ENCODE results near the gene ZNF407.

ZNF407 gene

DNA sequence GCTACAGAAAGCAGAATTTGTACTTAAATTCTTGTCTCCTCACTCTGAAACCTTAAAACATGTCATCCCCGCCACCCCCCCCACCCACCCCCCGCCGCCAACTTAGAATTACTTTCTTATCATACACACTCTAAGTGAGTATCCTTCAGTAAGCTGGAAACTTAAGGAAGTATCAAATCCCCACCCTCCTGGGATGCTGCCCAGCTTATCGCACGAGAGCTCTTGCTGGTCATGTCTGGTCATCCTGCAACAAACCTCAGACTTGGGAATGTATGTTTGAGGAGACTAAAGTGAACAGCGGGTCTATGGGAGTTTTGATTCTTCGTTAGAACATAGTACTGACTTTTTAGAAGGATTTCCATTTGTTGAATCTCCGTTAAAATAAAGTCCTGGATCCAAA is 408.0 kb downstream of the ZNF407 start:
- Mint-ChIP-seq H3K9me3 (no peaks in the 10 kb centered on the region), H3K4me1 (no peaks in the 10 kb centered on the region), H3K36me3 (ENCODE audit: insufficient read depth) (no peaks in the 10 kb centered on the region), H3K4me3 (no peak overlapping the region), H3K27me3 (no peaks in the 10 kb centered on the region), H3K27ac (ENCODE audit: low read depth) (no peak overlapping the region)
- DNase-seq (ENCODE audit: low spot score in 2 of 2) (no peak), ATAC-seq (replicated peaks; ENCODE audit: extremely low read depth, poor library complexity, severe bottlenecking) (no peak)

DNA sequence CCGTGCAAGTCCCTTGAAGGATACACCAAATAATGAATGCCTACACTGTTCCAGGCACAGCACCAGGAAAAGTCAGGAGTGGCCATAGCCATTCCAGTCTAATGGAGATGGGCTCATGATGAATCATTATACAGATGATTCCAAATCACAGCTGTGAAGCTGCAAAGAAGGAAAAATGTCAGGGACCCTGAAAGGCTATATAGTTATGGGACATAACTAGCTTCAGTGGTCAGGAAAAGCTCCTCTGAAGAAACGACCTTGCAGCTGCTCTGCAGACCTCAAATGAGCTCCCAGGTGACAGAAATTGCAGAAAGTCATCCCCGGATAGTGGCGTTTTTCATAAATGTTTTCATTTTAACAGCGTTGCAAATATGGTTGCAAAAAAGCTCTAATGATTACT is 410.5 kb downstream of the ZNF407 start:
- DNase-seq (ENCODE audit: low spot score in 2 of 2): no peak
- ATAC-seq (replicated peaks; ENCODE audit: extremely low read depth, poor library complexity, severe bottlenecking): no peak
- H3K9me3 Mint-ChIP-seq: no peaks in the 10 kb centered on the region
- H3K4me1 Mint-ChIP-seq: peaks cover 5% of the 10 kb centered on the region
- no peaks in the 10 kb centered on the region for H3K36me3 Mint-ChIP-seq (ENCODE audit: insufficient read depth)
- no peaks in the 10 kb centered on the region for H3K27me3 Mint-ChIP-seq
- no peak overlapping the region for H3K27ac Mint-ChIP-seq (ENCODE audit: low read depth)
- no peak overlapping the region for H3K4me3 Mint-ChIP-seq

DNA sequence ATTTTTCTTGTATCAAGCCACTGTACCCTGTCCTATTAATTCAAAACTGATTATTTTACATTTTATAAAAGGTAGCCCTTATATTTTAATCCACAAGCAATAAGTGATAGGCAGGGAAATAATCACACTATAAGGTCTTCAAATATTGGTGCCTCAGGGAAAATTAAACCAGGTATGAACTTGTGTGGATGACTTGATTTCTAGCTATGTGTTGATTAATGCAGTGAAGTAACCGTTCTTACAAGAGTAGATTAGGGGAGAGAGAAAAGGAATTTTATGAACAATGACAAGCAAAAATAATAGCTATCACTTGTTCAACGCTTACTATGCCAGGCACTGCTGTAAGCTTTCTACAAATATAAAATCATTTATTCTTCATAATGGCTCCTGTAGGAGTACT is 411.6 kb downstream of the ZNF407 start:
- Mint-ChIP-seq H3K4me3 (no peak overlapping the region), H3K36me3 (ENCODE audit: insufficient read depth) (peaks cover under 1% of the 10 kb centered on the region), H3K27ac (ENCODE audit: low read depth) (no peak overlapping the region), H3K4me1 (peaks cover 12% of the 10 kb centered on the region), H3K9me3 (no peaks in the 10 kb centered on the region), H3K27me3 (no peaks in the 10 kb centered on the region)
- DNase-seq (ENCODE audit: low spot score in 2 of 2) (no peak), ATAC-seq (replicated peaks; ENCODE audit: extremely low read depth, poor library complexity, severe bottlenecking) (no peak)

- H3K4me1 Mint-ChIP-seq: peaks cover 15% of the 10 kb centered on the region
- no peak overlapping the region for H3K27ac Mint-ChIP-seq (ENCODE audit: low read depth)
- no peaks in the 10 kb centered on the region for H3K27me3 Mint-ChIP-seq
- DNase-seq (ENCODE audit: low spot score in 2 of 2) (no peak), ATAC-seq (replicated peaks; ENCODE audit: extremely low read depth, poor library complexity, severe bottlenecking) (no peak)
- no peak overlapping the region for H3K4me3 Mint-ChIP-seq
- H3K36me3 Mint-ChIP-seq (ENCODE audit: insufficient read depth): peaks cover 2% of the 10 kb centered on the region
- H3K9me3 Mint-ChIP-seq: no peaks in the 10 kb centered on the region
Observed at GRCh38 chr18:75009878-75010277, 412.2 kb downstream of the ZNF407 start.

DNA sequence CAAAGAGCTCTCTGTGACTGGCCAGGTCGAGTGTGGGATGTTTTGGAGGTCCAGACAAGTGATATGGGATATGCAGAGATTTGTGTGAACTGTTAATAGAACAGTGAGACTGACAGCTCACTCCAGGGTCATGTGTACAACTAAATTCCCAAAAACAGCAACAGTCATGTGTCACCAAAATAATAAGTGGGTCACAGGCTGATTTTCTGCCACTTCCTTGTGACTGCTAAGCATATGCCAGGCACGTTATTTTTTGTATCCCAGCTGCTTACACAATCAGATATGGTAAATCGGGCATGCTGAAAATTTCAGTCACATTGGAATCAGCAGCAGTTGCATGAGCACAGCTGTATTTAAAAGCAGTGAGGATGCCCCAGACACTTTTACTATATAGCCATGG is 412.6 kb downstream of the ZNF407 start:
- Mint-ChIP-seq H3K9me3 (no peaks in the 10 kb centered on the region), H3K27me3 (no peaks in the 10 kb centered on the region), H3K27ac (ENCODE audit: low read depth) (no peak overlapping the region), H3K4me1 (peaks cover 15% of the 10 kb centered on the region), H3K4me3 (no peak overlapping the region), H3K36me3 (ENCODE audit: insufficient read depth) (peaks cover 2% of the 10 kb centered on the region)
- DNase-seq (ENCODE audit: low spot score in 2 of 2) (no peak), ATAC-seq (replicated peaks; ENCODE audit: extremely low read depth, poor library complexity, severe bottlenecking) (no peak)

- Mint-ChIP-seq H3K27ac (ENCODE audit: low read depth) (no peak overlapping the region), H3K4me1 (peaks cover 15% of the 10 kb centered on the region), H3K9me3 (no peaks in the 10 kb centered on the region), H3K4me3 (no peak overlapping the region), H3K36me3 (ENCODE audit: insufficient read depth) (peaks cover 2% of the 10 kb centered on the region), H3K27me3 (no peaks in the 10 kb centered on the region)
- ATAC-seq (replicated peaks; ENCODE audit: extremely low read depth, poor library complexity, severe bottlenecking) (no peak), DNase-seq (ENCODE audit: low spot score in 2 of 2) (no peak)
Observed at GRCh38 chr18:75010689-75011088, 413.0 kb downstream of the ZNF407 start.

- Mint-ChIP-seq H3K9me3 (no peaks in the 10 kb centered on the region), H3K27me3 (no peaks in the 10 kb centered on the region)
- no peak for ATAC-seq (replicated peaks; ENCODE audit: extremely low read depth, poor library complexity, severe bottlenecking)
Observed at GRCh38 chr18:75016025-75016717, 418.5 kb downstream of the ZNF407 start.

GRCh38 chr18:75023473-75023872 is 425.8 kb downstream of the ZNF407 start:
- H3K27me3 Mint-ChIP-seq: no peaks in the 10 kb centered on the region
- H3K4me1 Mint-ChIP-seq: peaks cover 27% of the 10 kb centered on the region
- no peaks in the 10 kb centered on the region for H3K9me3 Mint-ChIP-seq
- no peak for DNase-seq (ENCODE audit: low spot score in 2 of 2)
- no peak for ATAC-seq (replicated peaks; ENCODE audit: extremely low read depth, poor library complexity, severe bottlenecking)
- H3K27ac Mint-ChIP-seq (ENCODE audit: low read depth): no peak overlapping the region
- no peak overlapping the region for H3K4me3 Mint-ChIP-seq
- no peaks in the 10 kb centered on the region for H3K36me3 Mint-ChIP-seq (ENCODE audit: insufficient read depth)

More at GRCh38 chr18:75016025-75016717, 418.5 kb downstream of the ZNF407 start:
- Mint-ChIP-seq H3K36me3 (ENCODE audit: insufficient read depth) (peaks cover 2% of the 10 kb centered on the region), H3K4me3 (no peak overlapping the region), H3K27ac (ENCODE audit: low read depth) (no peak overlapping the region), H3K4me1 (peaks cover 15% of the 10 kb centered on the region)
- DNase-seq (ENCODE audit: low spot score in 2 of 2): no peak

DNA sequence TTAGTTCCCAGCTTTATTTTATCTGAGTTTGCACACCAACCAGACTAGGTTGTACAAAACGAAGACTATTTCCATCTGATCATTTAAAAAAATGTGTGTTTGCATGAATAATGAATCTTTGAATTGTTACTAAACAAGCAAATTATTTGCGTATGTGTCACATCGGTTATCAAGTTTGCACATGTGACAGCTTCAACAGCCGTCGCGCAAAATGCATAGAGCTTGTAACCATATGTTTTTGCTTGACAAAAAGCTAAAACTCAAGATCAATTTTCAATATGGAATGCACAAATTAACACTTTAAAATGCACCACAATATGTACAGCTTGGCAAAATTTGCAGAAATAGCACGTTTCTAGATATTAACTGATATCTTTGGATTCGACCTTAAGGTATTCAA is 427.2 kb downstream of the ZNF407 start:
- ATAC-seq (replicated peaks; ENCODE audit: extremely low read depth, poor library complexity, severe bottlenecking): no peak
- peaks cover 2% of the 10 kb centered on the region for H3K36me3 Mint-ChIP-seq (ENCODE audit: insufficient read depth)
- H3K4me3 Mint-ChIP-seq: no peak overlapping the region
- H3K9me3 Mint-ChIP-seq: no peaks in the 10 kb centered on the region
- peaks cover 37% of the 10 kb centered on the region for H3K4me1 Mint-ChIP-seq
- no peak for DNase-seq (ENCODE audit: low spot score in 2 of 2)
- peak overlapping the region; percentile 25 for H3K27ac Mint-ChIP-seq (ENCODE audit: low read depth)
- no peaks in the 10 kb centered on the region for H3K27me3 Mint-ChIP-seq

- Mint-ChIP-seq H3K27me3 (no peaks in the 10 kb centered on the region), H3K4me3 (peak overlapping the region; percentile 51), H3K4me1 (peaks cover 42% of the 10 kb centered on the region), H3K36me3 (ENCODE audit: insufficient read depth) (peaks cover 2% of the 10 kb centered on the region), H3K9me3 (no peaks in the 10 kb centered on the region), H3K27ac (ENCODE audit: low read depth) (peak overlapping the region; percentile 25)
- peak; percentile 42 for ATAC-seq (replicated peaks; ENCODE audit: extremely low read depth, poor library complexity, severe bottlenecking)
- DNase-seq (ENCODE audit: low spot score in 2 of 2): no peak
Observed at GRCh38 chr18:75025573-75025972, 427.9 kb downstream of the ZNF407 start.

DNA sequence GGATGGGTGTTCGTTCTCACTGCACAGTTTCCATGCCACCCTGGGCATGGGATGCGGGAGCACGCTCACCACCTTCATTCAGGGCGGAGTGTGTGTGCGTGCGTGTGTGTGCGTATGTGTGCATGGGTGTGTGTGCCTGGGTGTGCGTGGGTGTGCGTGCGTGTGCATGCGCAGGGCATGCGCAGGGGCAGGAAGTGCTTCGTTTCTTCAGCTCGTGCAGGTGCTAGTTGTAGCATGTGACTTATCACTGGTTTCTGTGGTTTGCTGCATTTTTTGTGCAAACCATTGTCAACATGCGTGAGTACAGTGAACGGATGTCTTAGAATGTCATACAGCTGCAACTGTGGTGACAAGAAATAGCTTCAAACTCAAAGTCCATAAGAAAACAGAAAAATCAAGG is 431.8 kb downstream of the ZNF407 start:
- peaks cover 2% of the 10 kb centered on the region for H3K36me3 Mint-ChIP-seq (ENCODE audit: insufficient read depth)
- DNase-seq (ENCODE audit: low spot score in 2 of 2) (no peak), ATAC-seq (replicated peaks; ENCODE audit: extremely low read depth, poor library complexity, severe bottlenecking) (peak; percentile 59)
- H3K4me3 Mint-ChIP-seq: no peak overlapping the region
- H3K4me1 Mint-ChIP-seq: peaks cover 41% of the 10 kb centered on the region
- H3K27ac Mint-ChIP-seq (ENCODE audit: low read depth): peak overlapping the region; percentile 33
- no peaks in the 10 kb centered on the region for H3K9me3 Mint-ChIP-seq
- no peaks in the 10 kb centered on the region for H3K27me3 Mint-ChIP-seq

- Mint-ChIP-seq H3K27ac (ENCODE audit: low read depth) (no peak overlapping the region), H3K36me3 (ENCODE audit: insufficient read depth) (peaks cover 2% of the 10 kb centered on the region), H3K27me3 (no peaks in the 10 kb centered on the region), H3K4me1 (peaks cover 34% of the 10 kb centered on the region), H3K4me3 (no peak overlapping the region), H3K9me3 (no peaks in the 10 kb centered on the region)
- DNase-seq (ENCODE audit: low spot score in 2 of 2): no peak
- ATAC-seq (replicated peaks; ENCODE audit: extremely low read depth, poor library complexity, severe bottlenecking): no peak
Observed at GRCh38 chr18:75031717-75032317, 434.1 kb downstream of the ZNF407 start.

DNA sequence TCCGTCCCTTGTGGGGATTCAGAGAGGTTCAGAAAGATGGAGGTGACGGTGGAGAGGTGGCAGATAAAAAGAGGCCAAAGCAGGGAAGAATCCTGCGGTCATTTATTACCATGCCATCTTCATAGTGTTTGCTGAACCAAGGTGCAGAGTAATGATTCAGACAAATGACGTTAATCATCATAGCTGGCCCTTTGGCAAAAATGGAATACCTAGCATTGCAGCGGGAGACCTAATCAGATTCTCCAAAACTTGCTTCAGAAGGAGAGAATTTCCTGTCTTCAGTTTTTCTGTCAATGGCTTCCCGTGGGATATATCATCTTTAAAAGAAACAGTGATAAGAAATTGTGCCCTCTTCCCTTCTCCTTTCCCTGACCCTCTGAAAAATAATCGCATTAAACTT is 435.8 kb downstream of the ZNF407 start:
- H3K27ac Mint-ChIP-seq (ENCODE audit: low read depth): no peak overlapping the region
- peaks cover 2% of the 10 kb centered on the region for H3K36me3 Mint-ChIP-seq (ENCODE audit: insufficient read depth)
- no peak for DNase-seq (ENCODE audit: low spot score in 2 of 2)
- H3K9me3 Mint-ChIP-seq: no peaks in the 10 kb centered on the region
- no peak overlapping the region for H3K4me3 Mint-ChIP-seq
- H3K4me1 Mint-ChIP-seq: peaks cover 25% of the 10 kb centered on the region
- no peak for ATAC-seq (replicated peaks; ENCODE audit: extremely low read depth, poor library complexity, severe bottlenecking)
- H3K27me3 Mint-ChIP-seq: no peaks in the 10 kb centered on the region

All from central memory CD8-positive, alpha-beta T cell (primary cell).